HepG2 (cell line): ENCODE data around the gene DUSP22.

Source experiments
- CREBL2 ChIP-seq: sonication (generic); formaldehyde crosslinking; IDR thresholded peaks from 2 replicates; pipeline ENCODE4 v1.8.1; 2023; ENCODE audit warnings: missing genetic modification reagents, mild to moderate bottlenecking, borderline replicate concordance
- FOXP4 ChIP-seq: sonication (generic); formaldehyde crosslinking; IDR thresholded peaks from 2 replicates; pipeline ENCODE4 v1.4.0; 2020; ENCODE audit warnings: missing genetic modification reagents
- TCF7 ChIP-seq: sonication (generic); IDR thresholded peaks from 2 replicates; pipeline ENCODE4 v1.6.1; 2016; ENCODE audit warnings: antibody characterized with exemption, low read depth
- ZNF3 ChIP-seq: IDR thresholded peaks from 2 replicates; pipeline ENCODE4 v1.7.0; 2017; ENCODE audit warnings: inconsistent platforms
- TF ChIP-seq, protein P1 (sequence below): sonication (generic); formaldehyde crosslinking; IDR thresholded peaks from 2 replicates; pipeline ENCODE4 v1.5.0; 2020; ENCODE audit warnings: mild to moderate bottlenecking, missing genetic modification reagents, moderate library complexity
- TF ChIP-seq, protein P2 (sequence below): IDR thresholded peaks from 2 replicates; pipeline ENCODE4 v1.6.1; 2012; ENCODE audit warnings: inconsistent platforms

DNA sequence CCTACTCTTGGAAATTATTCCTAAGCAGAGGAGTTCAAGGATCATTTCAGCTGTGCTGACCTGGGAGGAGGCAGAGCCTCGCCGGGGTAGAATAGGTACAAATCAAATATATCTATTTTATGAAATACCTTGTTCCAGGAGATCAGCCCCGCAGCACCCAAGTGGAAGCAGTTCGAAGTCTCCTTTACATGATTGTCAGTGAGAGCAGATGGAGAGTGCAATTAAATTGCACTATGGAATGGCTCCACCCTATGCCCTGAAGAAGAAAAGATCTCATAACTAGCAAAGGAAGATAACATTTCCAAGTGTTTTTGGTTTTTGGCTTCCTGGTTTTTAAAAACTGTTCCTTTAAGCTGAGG, 31.4 kb downstream of the DUSP22 start:
- TF ChIP-seq TCF7 (no peak), FOXP4 (CRISPR knock-in tag) (no peak), CREBL2 (no peak), ZNF3 (CRISPR knock-in tag) (no peak)
- TF ChIP-seq, protein P1, sequence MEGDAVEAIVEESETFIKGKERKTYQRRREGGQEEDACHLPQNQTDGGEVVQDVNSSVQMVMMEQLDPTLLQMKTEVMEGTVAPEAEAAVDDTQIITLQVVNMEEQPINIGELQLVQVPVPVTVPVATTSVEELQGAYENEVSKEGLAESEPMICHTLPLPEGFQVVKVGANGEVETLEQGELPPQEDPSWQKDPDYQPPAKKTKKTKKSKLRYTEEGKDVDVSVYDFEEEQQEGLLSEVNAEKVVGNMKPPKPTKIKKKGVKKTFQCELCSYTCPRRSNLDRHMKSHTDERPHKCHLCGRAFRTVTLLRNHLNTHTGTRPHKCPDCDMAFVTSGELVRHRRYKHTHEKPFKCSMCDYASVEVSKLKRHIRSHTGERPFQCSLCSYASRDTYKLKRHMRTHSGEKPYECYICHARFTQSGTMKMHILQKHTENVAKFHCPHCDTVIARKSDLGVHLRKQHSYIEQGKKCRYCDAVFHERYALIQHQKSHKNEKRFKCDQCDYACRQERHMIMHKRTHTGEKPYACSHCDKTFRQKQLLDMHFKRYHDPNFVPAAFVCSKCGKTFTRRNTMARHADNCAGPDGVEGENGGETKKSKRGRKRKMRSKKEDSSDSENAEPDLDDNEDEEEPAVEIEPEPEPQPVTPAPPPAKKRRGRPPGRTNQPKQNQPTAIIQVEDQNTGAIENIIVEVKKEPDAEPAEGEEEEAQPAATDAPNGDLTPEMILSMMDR (CRISPR knock-in tag): no peak
- TF ChIP-seq, protein P2, sequence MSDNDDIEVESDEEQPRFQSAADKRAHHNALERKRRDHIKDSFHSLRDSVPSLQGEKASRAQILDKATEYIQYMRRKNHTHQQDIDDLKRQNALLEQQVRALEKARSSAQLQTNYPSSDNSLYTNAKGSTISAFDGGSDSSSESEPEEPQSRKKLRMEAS: no peak
